Right forelimb (tissue), 1 donor: Measurements from ENCODE around the gene GPR39.

Experiments
- DNase-seq: peaks from one replicate; pipeline ENCODE4 v3.0.0-alpha.2; 2018

The GPR39 gene

DNA sequence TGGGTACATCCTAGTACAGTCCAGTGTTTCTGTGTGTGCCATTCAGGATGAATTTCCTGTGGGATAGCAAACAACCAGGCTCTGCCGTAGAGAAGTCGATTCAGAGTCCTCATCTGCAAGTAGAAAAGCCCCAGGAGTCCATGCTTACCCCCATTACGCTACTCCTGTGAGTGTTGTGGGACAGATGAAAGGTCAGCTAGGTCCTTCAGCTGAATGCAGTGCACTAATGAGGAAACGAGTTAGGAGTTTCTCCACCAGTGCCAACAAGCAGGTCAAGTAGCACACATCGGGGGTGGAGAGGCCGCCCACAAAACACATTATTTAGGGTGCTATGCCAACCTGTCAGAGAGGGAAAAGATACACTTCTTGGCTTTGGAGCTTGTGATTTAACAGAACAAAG is 2.5 kb upstream of the GPR39 start:
- no peak for DNase-seq

DNA sequence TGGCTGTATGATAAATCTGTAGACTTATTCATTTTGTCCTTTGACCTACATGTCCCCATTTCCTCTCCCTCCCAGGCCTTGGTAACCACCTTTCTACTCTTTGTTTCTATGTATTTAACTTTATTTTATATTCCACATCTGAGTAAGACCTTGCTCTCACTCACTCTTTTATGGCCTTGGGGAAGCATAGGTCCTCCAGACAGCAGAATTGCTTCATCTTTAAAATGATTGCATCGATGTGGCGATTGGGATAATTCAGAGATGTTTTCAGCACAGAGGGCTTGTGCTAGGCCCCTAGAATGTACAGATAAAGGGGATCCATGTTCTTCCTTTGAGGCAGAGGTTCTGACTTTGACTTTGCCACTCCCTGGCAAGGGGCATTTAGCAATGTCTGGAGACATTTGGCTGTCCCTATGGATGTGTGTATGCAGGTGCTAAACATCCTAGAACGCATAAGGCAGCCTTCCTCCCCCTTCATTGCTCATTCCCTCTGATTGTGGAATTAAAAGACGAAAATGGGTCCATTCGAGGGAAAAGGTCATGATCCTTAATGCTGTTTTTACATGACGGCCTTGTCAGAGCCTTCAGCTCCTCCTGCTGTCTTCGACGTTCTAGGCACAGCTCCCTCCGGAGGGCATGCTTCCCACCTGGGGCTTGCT is 1.2 kb upstream of the GPR39 start:
- DNase-seq: no peak

DNA sequence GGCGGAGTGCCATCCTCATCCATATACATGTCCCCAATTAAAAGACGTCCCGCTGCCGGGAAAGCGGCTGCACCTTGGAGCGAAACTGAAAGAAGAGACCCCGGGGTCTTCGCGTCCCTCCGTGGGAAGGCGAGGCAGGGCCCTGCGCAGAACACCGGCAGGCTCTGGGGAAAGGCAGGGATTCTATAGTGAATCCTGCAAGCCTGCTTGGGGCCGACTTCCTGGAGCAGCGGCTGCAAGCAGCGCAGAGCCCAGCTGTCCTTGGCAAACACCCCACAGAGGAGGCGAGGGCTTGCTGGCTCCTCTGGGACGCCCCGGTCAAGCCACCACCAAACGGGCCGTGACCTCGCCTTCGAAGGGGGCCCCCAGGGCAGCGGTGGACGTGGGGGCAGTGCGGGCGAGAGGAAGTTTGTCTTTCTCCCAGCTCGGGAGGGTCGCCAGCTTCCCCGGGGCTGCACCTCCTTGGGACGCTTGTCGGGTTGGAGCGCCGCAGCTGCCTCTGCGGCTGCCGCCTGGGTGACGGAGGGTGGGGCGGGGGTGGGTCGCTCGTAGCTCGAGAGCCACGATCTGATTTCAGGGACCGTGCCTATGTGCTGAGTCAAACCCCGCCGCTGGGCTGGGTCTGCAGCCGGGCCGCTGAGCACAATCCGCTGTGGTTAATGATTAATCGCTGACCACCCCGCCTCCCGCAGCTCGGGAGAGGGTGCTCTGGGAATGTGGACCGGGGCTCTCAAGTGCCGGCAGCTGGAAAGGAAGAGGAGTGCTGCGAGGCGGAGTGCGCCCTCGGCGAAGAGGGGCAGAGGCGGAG is 486 bp upstream of the GPR39 start:
- peak; percentile 72 for DNase-seq

DNA sequence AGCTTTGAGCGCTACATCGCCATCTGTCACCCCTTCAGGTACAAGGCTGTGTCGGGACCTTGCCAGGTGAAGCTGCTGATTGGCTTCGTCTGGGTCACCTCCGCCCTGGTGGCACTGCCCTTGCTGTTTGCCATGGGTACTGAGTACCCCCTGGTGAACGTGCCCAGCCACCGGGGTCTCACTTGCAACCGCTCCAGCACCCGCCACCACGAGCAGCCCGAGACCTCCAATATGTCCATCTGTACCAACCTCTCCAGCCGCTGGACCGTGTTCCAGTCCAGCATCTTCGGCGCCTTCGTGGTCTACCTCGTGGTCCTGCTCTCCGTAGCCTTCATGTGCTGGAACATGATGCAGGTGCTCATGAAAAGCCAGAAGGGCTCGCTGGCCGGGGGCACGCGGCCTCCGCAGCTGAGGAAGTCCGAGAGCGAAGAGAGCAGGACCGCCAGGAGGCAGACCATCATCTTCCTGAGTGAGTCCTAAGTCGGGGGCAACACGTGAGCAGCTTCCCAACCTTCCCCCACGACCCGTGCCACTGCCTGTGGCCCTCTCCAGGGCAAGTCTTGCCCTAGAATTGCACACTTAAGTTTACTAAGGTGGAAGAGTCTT is 928 bp downstream of the GPR39 start:
- DNase-seq: no peak

DNA sequence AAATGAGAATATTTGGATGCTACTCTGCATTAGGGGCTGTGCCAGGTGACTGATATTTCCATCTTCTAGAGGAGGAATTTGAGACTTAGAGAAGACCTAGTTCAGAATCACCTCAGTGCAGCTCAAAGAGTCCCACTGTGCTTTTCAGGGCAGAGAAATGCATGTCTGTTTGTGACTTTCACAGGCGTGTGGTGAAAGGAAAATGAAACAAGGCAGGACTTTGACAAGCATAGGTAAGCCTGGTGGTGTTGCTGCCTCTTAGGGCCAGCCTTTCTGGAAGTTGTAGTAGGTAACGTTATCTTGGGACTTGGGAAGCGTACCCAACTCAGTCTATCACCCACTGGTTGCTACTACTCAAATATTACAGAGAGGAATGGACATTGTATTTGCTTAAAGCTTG is 2.6 kb downstream of the GPR39 start:
- DNase-seq: no peak

DNA sequence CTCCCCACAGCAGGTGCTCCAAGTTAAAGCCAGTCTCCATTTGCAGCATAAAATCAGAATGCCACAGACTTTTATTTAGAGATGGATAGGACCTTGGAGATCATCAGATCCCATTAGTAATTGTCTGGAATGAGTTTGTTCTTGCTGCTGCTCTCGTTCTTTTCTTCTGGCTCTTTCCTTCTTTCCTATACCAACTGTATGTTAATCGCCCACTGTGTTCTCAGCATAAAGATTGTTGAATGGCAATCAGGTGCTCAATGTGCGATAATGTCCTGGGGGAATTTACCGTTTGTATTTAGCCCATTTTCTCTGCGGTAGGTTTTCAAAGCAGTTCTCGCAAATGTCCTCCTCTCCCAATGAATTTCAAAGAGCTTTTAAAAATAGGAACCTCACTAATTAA is 3.3 kb downstream of the GPR39 start:
- no peak for DNase-seq

DNA sequence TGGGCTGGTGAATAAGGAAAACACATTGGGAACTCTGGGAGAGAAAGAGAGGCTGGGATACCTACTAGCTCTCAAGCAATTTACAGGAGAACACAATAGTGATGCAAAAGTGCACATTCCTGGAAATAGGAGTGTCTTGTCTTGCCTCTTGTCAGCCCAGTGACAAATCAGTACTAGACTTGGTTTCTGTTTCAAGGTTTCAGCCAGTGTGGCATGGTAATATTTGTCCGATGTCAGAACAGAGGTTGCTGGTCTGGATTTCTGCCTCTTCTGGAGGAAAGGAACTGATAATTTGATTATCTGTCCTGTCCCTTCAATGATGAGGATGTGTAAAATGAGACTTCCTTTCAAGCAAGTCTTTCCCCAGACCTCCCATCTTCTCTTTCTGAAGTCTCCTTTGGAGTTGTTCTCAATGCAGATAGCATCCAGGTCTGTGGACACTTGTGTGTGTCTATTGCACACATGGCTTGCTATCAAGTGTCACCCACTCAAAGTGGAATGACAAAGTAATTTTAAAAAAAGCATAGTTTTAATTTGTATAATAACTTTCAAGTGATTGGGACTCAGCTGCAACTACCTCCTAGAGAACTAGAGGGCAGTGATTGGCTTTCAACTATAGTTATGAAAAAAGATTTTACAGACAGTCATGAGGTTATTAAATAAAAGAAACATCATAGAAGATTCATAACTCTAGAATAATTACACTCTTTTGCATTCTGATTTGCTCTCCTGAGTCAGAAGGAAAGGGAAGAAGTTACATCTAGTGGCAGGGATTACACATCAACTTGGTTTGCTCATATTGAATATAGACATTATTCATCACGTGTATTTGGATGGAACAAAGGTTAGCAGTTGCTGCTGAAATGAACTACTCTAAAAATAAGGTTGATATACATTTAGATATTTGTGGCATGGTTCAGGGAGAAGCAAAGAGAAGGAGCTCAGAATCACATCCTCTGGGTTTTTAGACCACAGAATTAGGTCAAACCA is 4.5 kb downstream of the GPR39 start:
- no peak for DNase-seq

DNA sequence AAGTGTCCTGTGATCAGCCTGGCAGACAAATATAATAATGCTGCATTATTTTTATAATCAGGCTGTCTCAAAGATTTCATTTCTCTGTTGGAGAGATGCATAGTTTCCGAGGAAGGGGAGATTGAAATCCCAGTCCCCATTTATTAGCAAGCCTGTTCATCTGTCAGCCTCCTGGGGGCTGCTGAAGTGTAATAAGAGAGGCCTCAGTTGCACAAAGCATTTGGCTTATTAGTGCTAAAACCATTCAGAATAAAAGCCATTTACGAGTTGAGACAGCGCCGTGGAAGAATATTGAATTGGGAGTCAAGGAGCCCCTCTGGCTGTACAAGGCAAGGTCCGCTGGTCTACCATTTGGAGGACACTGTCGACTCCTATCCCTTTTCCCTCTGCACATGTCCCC is 6.1 kb downstream of the GPR39 start:
- no peak for DNase-seq

DNA sequence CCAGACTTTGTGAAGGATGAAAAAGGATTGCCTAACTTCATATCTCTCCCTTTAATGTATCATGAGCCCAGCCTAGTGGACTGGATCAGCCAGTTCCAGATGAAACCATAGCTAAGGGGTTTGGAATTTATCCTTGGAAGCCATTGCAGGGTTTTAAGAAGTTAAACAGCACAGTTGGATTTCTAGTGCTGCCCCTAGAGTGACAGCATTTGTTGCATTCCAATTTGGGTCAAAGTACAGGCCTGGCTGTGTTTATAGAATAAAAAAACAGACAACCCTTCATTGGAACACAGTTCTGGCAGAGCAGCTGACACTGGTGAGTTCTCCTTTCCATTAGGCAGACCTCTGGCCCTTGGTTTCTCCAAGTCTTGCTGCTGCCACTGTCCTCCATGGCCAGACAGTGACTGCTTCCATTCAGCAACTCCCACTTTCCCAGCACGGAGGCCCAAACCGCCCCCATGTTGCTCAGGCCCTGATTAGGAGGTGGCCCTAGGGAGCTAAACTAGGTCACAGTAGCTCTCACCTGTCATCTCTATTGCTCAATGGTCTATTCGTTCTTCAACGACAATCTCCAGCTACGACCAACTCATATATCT is 8.0 kb downstream of the GPR39 start:
- no peak for DNase-seq

DNA sequence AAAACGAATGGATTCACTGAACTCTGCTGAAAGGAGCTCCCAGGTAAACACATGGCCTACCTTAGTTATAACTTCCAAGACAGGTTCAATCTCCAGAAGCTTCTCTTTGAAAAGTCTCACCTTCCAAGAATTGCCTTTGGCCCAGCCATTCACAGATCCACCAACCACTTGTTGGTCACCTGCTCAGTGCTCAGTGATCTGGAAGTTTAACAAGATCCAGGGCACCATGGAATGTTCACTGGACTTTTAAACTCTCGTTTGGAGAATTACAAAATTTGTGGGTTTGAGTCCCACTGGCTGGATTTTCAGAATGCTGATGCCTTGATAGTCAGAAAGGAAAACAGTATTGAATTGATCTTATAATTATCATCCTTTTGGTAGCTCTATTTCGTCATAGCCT is 9.4 kb downstream of the GPR39 start:
- no peak for DNase-seq

DNA sequence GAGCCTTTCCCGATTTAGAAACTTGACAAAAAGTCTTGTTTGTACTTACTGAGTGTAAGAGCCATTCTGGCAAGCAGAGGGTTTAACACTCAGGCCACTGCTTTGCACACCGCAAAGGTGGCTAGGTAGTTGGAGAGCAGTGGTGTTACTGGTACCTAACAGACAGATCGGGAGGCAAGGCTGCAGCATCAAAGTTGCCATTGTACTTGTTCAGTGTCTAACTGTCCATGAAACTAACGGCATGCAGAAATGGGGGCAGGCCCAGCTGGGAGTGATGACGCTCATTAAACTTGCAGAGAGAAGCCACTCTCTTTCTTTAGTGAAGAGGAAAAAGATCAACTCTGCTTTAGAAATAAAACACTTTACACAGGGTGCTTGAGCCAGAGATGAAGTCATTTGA is 10.1 kb downstream of the GPR39 start:
- no peak for DNase-seq

DNA sequence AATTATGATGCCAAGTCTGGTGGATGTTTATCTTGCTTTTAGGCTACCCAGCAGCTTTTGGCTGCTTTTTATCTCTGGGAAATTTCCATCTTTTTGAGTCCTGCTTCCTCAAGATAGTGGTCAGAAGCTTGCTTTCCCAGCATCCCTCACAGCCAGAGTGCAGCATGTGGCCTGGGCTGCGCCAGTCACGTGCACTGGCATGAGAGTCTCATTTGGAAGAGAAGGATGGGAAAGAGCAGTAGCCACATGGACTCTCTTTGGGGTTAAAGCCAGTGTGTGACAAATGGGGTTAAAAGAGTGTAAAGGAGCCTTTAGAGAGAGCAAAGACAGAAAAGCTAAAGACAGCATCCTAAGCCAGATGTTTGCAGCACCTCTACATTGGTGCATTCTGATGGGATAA is 12.7 kb downstream of the GPR39 start:
- no peak for DNase-seq

DNA sequence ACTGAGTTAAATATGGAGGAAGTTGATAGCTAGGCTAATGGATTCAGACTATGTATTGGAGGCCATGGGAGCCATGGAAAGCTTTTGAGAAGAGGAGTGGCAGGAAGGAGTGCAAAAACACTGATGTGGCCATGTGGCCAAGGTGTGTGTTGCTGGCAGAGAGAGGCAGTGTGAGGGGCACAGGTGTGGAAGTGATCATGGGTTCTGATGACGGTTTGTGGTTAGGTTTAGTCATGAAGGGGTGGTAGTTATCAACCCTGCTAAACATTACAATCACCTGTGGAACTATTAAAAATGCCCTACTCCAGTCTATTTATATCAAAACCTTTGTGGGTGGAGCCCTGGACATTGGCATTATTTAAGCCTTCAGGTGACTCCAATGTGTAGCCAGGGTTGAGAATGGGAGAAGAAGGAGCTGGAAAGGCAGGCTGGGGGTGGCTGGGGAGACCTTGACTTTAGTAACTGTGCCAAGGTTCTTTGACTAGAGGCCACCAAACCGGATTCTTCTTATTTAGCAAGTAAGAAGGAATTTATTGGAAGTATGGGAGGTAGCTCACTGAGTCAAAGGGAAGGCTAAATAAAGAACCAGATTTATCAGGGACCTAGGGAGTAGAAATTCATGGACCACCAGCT is 13.5 kb downstream of the GPR39 start:
- DNase-seq: no peak

DNA sequence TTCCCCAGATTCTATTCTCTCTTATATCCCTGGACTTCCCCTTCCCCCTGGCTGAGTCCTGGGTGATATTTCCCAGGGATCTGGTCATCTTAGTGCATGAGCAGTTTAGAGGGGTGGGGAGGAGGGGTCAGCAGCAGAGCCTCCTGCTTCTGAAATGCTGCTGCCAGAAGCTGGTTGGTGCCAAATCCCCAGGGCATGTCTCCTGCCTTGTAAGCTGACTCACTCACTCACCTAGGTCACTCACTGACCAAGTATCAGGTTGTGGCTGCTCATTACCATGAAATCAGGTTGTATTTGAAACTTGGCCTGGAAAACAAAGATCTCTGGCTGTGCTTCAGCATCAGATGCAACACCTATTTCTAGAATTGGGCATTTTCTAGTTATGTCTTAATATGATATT is 14.3 kb downstream of the GPR39 start:
- DNase-seq: no peak

DNA sequence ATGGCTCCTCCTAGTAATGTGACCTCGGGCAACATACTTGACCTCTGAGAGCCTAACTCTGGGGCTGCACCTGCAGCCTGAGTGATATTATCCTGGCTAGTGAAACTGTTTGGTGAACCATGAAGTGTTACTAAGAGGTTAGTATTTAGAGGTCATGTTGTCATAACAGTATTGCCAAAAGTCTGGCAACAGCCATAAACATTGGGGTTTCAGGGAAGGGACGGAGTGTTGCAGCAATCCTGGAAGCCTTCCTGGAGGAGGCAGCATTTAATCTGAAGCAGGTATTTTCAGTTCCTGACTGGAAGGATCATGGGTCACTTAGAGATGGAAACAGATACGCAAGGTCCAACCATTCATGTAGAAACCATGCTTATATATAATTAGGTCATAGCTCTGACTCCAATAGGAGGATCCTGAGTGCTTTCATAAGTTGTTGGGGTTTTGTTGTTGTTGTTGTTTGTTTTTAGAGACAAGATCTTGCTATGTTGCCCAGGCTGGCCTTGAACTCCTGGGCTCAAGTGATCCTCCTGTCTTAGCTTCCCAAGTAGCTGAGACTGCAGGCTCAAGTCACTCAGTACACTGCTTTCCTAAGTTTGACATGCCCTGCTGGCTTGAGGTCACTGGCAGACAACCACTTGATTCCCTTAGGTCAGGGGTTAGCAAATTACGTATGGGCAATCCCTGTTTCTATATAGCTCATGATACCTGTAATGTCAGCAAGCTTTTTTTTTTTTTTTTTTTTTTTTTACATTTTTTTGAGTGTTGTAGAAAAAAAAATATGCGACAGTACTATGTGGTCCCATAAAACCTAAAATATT is 21.5 kb downstream of the GPR39 start:
- DNase-seq: no peak

DNA sequence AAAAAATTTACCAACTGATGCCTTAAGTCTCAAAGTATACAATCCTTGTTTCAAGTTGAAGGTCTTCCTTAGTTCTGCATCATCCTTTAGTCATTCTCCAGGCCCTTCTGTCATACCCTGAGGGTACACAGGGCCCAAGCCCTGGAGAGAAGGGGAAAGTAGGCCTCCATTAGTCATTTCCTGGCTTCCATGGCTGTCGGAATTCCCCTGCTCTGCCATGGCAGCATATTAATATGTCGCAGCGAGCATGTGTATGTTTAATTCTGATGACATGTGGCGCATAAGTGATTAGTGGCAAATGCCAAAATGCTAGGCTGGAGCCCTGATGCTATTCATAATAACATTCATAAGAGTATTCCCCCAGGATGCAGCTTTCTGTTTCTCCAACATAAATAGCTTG is 22.1 kb downstream of the GPR39 start:
- DNase-seq: no peak

DNA sequence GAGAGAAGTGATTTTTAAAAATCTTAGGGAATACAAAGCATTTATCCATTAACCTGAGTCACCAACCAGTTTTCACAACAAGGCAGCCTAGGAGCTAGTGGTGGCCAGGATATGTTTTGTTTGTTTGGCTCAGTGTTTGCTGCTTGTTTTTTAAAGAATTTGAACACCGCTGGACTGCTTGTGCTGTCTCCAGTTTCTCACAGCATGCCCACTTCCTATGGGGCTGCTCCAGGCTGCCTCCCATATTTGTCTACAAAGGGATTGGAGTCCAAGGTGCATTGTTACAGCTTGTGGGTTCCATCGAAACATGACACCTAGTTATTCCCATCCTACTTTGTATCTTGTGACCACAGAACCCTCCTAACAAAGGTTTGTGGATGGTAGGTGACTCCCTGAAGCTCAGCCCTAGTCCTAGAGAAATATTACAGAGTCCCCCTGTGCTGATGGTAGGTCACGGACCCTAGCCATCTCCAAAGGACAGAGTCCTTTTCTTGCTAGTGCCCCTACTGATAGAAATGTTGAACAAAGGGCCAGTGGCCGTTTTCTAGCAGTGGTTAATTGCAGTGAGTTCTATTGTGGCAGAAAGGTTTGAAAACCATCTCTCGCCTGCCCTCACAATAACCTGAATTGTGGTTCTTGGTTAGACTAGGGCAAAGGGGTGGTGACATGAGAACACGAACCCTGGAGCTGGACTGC is 23.2 kb downstream of the GPR39 start:
- no peak for DNase-seq

DNA sequence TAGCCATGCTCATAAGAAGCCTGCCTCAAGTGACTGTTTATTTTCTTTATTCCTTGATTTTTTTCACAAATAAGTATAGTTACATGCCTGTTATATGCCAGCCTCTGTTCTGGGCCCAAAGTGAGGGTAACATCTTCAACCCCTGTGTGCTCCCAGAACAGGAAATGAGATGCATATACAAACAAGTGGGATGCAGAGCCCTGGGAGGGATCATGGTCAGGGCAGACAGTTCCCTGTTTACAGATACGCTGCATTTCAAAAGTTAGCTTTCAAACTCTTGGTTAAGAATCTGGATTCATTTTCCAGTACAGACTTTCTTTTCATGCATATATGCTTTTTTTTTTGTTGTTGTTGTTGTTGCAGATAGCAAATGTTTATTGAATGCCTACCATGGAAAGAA is 24.4 kb downstream of the GPR39 start:
- no peak for DNase-seq

DNA sequence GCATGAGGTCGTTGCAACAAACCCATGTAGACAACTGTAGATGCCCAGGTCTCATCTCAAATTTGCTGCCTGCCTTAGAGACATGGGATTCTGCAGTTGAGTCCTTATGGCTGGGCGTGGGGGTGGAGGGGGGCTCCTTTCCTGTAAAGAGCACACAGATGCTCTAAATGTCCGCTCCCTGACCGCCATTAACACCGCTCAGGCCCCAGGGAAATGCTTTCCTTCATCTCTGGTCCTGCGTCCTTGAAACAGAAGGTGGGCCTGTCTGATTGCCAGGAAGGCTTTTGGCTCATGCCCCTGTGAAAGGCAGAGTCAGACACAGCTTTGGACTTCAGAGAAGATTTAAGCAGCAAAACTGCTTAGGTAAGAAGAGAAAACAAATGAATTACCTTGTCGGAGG is 25.7 kb downstream of the GPR39 start:
- DNase-seq: no peak

DNA sequence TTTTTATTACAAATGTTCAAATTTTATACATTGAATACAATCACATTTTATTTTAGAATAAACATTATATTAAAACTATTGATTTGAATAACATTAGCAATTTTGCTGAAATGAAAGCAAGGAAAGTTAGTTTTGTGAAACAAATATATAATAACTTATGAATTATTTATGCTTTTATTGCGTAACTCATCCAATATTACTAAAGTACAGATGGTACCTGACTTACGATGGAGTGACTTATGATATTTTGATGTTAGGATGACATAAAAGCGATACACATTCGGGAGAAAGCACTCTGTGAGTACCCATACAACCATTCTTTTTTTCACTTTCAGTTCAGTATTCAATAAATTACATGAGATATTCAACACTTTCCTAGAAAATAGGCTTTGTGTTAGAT is 26.5 kb downstream of the GPR39 start:
- DNase-seq: no peak

DNA sequence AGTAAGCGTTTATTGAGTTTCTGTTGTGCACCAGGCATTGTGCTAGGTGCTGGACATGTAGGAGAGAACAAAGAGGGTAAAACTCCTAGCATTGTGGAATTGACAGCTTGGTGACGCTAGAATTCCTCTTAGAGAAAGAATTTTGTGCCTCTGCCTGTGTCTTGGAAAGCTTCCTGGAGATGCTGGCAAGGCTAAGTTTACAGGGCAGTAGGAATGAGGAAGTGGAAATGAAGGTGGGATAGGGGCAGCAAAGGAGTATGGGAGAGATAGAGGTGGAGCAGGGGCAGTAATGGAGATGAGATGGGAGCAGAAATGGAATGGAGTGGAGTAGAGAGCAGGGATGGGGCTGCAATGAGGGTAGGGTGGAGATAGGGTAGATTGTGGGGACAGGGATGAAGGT is 29.8 kb downstream of the GPR39 start:
- DNase-seq: no peak
